ENCODE data around the gene ZFYVE9. TPM values are rescaled to one million over a fixed set of nuclear protein-coding genes. Genes with fewer than 3 reads are reported as not detected.
A peak's percentile ranks its signal among the peaks of the same experiment; 100 is the strongest.

Gene ZFYVE9
- total and polyA plus RNA-seq, 2 of the 8 experiments (the other 6 are each of a cell fraction or from before 2014, with no cell fraction given): 5.8 to 26.5 TPM

DNA sequence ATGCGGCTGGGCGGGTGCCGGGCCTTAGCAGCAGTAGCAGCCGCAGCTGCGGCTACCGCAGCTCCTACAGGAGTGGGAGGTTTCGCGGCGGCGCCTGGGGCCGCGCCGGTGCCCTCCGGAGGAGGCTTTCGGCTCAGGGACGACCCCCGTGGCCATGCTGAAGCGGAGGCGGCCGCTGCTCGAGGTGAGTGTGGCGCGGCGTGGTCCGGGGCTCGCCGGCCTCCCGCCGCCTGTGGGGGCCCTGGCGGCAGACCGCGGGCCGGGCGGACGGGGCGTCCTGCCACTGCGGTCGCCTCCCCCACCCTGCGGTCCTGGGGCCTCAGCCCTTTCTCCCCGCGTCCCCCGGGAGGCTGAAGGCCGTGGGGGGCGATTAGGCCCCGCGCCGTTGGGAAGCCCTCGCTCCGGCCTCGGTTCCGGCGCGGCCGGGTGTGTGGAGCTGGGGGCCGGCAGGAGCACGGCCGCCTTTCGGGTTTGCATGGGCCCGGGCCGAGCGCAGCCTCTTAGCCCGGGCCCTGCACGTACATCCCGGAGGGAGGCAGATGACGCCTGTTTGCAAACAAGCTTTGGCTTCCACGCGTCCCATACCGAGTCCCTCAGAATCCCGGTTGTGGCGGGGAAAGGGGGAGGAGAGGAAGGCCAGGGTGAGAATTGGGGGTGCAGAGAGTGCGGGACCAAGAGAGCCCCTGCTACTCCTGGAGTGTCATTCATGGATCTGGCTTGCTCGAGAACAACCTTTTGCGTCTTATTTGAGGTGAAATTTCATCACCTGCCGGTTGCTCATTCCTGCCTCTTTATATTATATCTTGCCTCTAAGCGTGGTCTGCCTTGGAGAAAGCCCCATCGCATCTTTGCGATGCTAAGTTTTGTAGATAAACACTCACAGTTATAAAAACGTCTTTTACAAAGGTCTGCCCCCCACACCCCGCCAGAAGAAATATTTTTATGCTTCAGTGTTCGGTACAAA, 613 bp downstream of the ZFYVE9 start (continued):
- TF ChIP-seq POLR2A (IDR thresholded peaks at IDR 0.05; ENCODE audit: control extremely low read depth in 1 of 2, low read depth in 2 of 2, low read length in 2 of 2): peak in 1 of 2 experiments; percentile 48; a peak in 1 of 3 replicates
- TF ChIP-seq SIN3A (conservative IDR thresholded peaks at IDR 0.05 in 1 of 2, IDR thresholded peaks at IDR 0.05 in 1 of 2; ENCODE audit: low read depth in 1 of 2, low read length in 2 of 2): peak in 1 of 2 experiments; percentile 68; a peak in 1 of 4 replicates
- TF ChIP-seq CEBPB (IDR thresholded peaks at IDR 0.05; ENCODE audit: low read depth, low read length): no peak
- TF ChIP-seq HDAC2 (IDR thresholded peaks at IDR 0.05; ENCODE audit: borderline replicate concordance in 1 of 2, low read depth in 2 of 2, low read length in 2 of 2): no peak

Data from H1 (cell line).